Renal pelvis (tissue), 4 donors: ENCODE measurements around the gene MIEN1. TPM values are rescaled to one million over a fixed set of nuclear protein-coding genes. Genes with fewer than 3 reads are reported as not detected.
"Not testable (repeated sequence)": the region's sequence is repeated elsewhere in the genome, so short reads cannot be mapped to it uniquely, and the experiment has no call there.

Source experiments
- DNase-seq: peaks from one replicate; pipeline ENCODE4 v3.0.0-alpha.2; 2013
- polyA plus RNA-seq, 3 donors: library from polyadenylated mRNA; unstranded; fragments of 120-200 nt; gene quantifications; one replicate each; pipeline ENCODE4 v1.2.1, GENCODE V29; 2013; ENCODE audit not compliant: insufficient read length in 3 of 3

MIEN1 gene
- polyA plus RNA-seq, 3 donors, result 33.6 to 36.8 (median 35.9) TPM

- no peak for DNase-seq
Measured at GRCh38 chr17:39702901-39703893, 27.1 kb downstream of the MIEN1 start.

GRCh38 chr17:39701784-39702422, 28.4 kb downstream of the MIEN1 start:
- DNase-seq, result no peak

- DNase-seq, result no peak
Measured at GRCh38 chr17:39701012-39701783, 29.1 kb downstream of the MIEN1 start.

- peak; percentile 76 for DNase-seq
Measured at GRCh38 chr17:39700148-39700987, 30.0 kb downstream of the MIEN1 start.

GRCh38 chr17:39699818-39700147, 30.5 kb downstream of the MIEN1 start, which contains the start of gene ERBB2:
ERBB2 (plus strand) TSS chr17:39700064; CDS start chr17:39700239, 175 bp downstream.
- peak; percentile 88 for DNase-seq

- DNase-seq, result not testable (repeated sequence)
Measured at GRCh38 chr17:39699157-39699817, 31.0 kb downstream of the MIEN1 start.

- DNase-seq, result no peak
Measured at GRCh38 chr17:39697961-39698360, 32.4 kb downstream of the MIEN1 start.

- DNase-seq, result no peak
Measured at GRCh38 chr17:39696731-39697130, 33.6 kb downstream of the MIEN1 start.

- no peak for DNase-seq
Measured at GRCh38 chr17:39695089-39695474, 35.2 kb downstream of the MIEN1 start.

- DNase-seq, result no peak
Measured at GRCh38 chr17:39694593-39694992, 35.7 kb downstream of the MIEN1 start.

GRCh38 chr17:39688945-39689344, 41.4 kb downstream of the MIEN1 start:
- DNase-seq, result no peak

GRCh38 chr17:39688475-39688835, 41.9 kb downstream of the MIEN1 start:
- DNase-seq, result no peak

GRCh38 chr17:39687546-39688474, 42.5 kb downstream of the MIEN1 start, which contains the start of gene PGAP3:
PGAP3 (minus strand) TSS chr17:39688057; CDS start chr17:39688014, 43 bp downstream.
- DNase-seq, result peak; percentile 92

- DNase-seq, result no peak
Measured at GRCh38 chr17:39687101-39687545, 43.2 kb downstream of the MIEN1 start.

GRCh38 chr17:39684369-39685192, 45.8 kb downstream of the MIEN1 start:
- DNase-seq, result no peak

GRCh38 chr17:39683295-39683939, 46.9 kb downstream of the MIEN1 start:
- no peak for DNase-seq

GRCh38 chr17:39679521-39680192, 50.7 kb downstream of the MIEN1 start:
- no peak for DNase-seq
